GM18502 (cell line): ENCODE data around the gene ARHGEF12.

Source experiments
- ATAC-seq: cut with Tn5 transposase; IDR thresholded peaks from one replicate; pipeline ENCODE4 v1.9.1; 2021; ENCODE audit warnings: mild to moderate bottlenecking; ENCODE audit not compliant: unreplicated experiment, poor library complexity

The ARHGEF12 gene

GRCh38 chr11:120511820-120512738 is 175.9 kb downstream of the ARHGEF12 start:
- no peak for ATAC-seq

GRCh38 chr11:120512739-120513435 is 176.7 kb downstream of the ARHGEF12 start:
- no peak for ATAC-seq

GRCh38 chr11:120513436-120514315 is 177.5 kb downstream of the ARHGEF12 start:
- no peak for ATAC-seq

GRCh38 chr11:120514541-120515121 is 178.4 kb downstream of the ARHGEF12 start:
- ATAC-seq = no peak

GRCh38 chr11:120515186-120515723 is 179.0 kb downstream of the ARHGEF12 start:
- no peak for ATAC-seq

- no peak for ATAC-seq
Observed at GRCh38 chr11:120516461-120517389, 180.5 kb downstream of the ARHGEF12 start.

- ATAC-seq = no peak
Observed at GRCh38 chr11:120517390-120517761, 181.2 kb downstream of the ARHGEF12 start.

- no peak for ATAC-seq
Observed at GRCh38 chr11:120517801-120518291, 181.6 kb downstream of the ARHGEF12 start.

- ATAC-seq = no peak
Observed at GRCh38 chr11:120518356-120518755, 182.1 kb downstream of the ARHGEF12 start.

GRCh38 chr11:120519474-120519873 is 183.3 kb downstream of the ARHGEF12 start:
- ATAC-seq = no peak

- no peak for ATAC-seq
Observed at GRCh38 chr11:120520091-120520822, 184.0 kb downstream of the ARHGEF12 start.

GRCh38 chr11:120521176-120521575 is 185.0 kb downstream of the ARHGEF12 start:
- ATAC-seq = no peak

- no peak for ATAC-seq
Observed at GRCh38 chr11:120522021-120522420, 185.8 kb downstream of the ARHGEF12 start.

GRCh38 chr11:120522736-120523135 is 186.5 kb downstream of the ARHGEF12 start:
- no peak for ATAC-seq

- no peak for ATAC-seq
Observed at GRCh38 chr11:120523196-120523595, 187.0 kb downstream of the ARHGEF12 start.

GRCh38 chr11:120524536-120525085 is 188.4 kb downstream of the ARHGEF12 start:
- no peak for ATAC-seq

GRCh38 chr11:120525261-120526171 is 189.3 kb downstream of the ARHGEF12 start:
- no peak for ATAC-seq
